ENCODE measurements around the gene CIC. TPM values are rescaled to one million over a fixed set of nuclear protein-coding genes. Genes with fewer than 3 reads are reported as not detected.
A peak's percentile ranks its signal among the peaks of the same experiment; 100 is the strongest.

The CIC gene
- total RNA-seq, 1 experiment from 2014 or later, result 54.0 TPM

DNA sequence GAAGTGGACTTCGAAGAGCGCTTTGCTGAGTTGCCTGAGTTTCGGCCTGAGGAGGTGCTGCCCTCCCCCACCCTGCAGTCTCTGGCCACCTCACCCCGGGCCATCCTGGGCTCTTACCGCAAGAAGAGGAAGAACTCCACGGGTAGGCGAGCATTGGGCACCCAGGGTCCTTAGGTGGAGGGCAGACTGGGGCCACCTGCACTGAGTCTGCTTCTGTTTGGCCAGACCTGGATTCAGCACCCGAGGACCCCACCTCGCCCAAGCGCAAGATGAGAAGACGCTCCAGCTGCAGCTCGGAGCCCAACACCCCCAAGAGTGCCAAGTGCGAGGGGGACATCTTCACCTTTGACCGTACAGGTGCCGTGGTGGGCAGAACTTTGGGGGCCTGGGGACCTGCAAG is 24.9 kb downstream of the CIC start:
- H2BK15ac ChIP-seq (ENCODE audit: low read depth, low read length), result no peak overlapping the region
- no peak overlapping the region for H3K56ac ChIP-seq (ENCODE audit: insufficient read length, low read depth, low read length)
- no peak overlapping the region for H3K23ac ChIP-seq (ENCODE audit: insufficient read length, low read depth, low read length)
- no peaks in the 10 kb centered on the region for H4K20me1 ChIP-seq (ENCODE audit: control insufficient read depth, insufficient read depth, insufficient read length)
- no peak overlapping the region for H4K5ac ChIP-seq (ENCODE audit: insufficient read length, low read depth, low read length)
- H3K14ac ChIP-seq (ENCODE audit: insufficient read depth, low read length), result no peak overlapping the region
- H4K91ac ChIP-seq (ENCODE audit: insufficient read length, low read depth, low read length), result no peak overlapping the region
- H3K9ac ChIP-seq (ENCODE audit: extremely low read depth, insufficient read length, low read length), result no peak overlapping the region
- no peak overlapping the region for H2BK20ac ChIP-seq (ENCODE audit: low read depth, low read length, poor library complexity, severe bottlenecking)
- no peaks in the 10 kb centered on the region for H3K79me1 ChIP-seq (ENCODE audit: insufficient read depth, low read depth, low read length, poor library complexity, severe bottlenecking)
- no peak overlapping the region for H2BK5ac ChIP-seq (ENCODE audit: insufficient read length, low read length)
- peaks cover 3 to 39% of the 10 kb centered on the region in 2 experiments for H3K4me1 Mint-ChIP-seq
- peak overlapping the region in 1 of 3 experiments; percentile 91; a peak in 1 of 7 replicates for H3K27ac Mint-ChIP-seq
- H3K4me2 ChIP-seq (ENCODE audit: insufficient read depth, insufficient read length, low read length), result no peak overlapping the region
- no peak overlapping the region for H4K8ac ChIP-seq (replicated peaks; ENCODE audit: insufficient read length, low read depth, low read length)
- H2BK120ac ChIP-seq (ENCODE audit: low read depth, low read length, poor library complexity, severe bottlenecking), result no peak overlapping the region
- no peaks in the 10 kb centered on the region for H3K27me3 ChIP-seq (ENCODE audit: insufficient read depth, low read length)
- H3T11ph ChIP-seq (ENCODE audit: low read length), result no peak overlapping the region
- no peak overlapping the region for H2BK12ac ChIP-seq (ENCODE audit: insufficient read length, low read depth, low read length)
- H3K23me2 ChIP-seq (ENCODE audit: insufficient read length, low read depth, low read length, poor library complexity, severe bottlenecking), result peaks cover 3% of the 10 kb centered on the region
- H3K4me3 Mint-ChIP-seq, result no peak overlapping the region
- H3K36me3 Mint-ChIP-seq (ENCODE audit: insufficient read depth in 1 of 3, low read depth in 3 of 3), result peaks cover 13 to 63% (median 46%) of the 10 kb centered on the region in 3 experiments; a peak in 6 of 7 replicates
- no peak overlapping the region for H2AK5ac ChIP-seq (ENCODE audit: insufficient read length, low read length)
- no peak overlapping the region for H3K27ac ChIP-seq (ENCODE audit: insufficient read length, low read depth, low read length)
- DNase-seq, result no peak
- TF ChIP-seq, protein P1, sequence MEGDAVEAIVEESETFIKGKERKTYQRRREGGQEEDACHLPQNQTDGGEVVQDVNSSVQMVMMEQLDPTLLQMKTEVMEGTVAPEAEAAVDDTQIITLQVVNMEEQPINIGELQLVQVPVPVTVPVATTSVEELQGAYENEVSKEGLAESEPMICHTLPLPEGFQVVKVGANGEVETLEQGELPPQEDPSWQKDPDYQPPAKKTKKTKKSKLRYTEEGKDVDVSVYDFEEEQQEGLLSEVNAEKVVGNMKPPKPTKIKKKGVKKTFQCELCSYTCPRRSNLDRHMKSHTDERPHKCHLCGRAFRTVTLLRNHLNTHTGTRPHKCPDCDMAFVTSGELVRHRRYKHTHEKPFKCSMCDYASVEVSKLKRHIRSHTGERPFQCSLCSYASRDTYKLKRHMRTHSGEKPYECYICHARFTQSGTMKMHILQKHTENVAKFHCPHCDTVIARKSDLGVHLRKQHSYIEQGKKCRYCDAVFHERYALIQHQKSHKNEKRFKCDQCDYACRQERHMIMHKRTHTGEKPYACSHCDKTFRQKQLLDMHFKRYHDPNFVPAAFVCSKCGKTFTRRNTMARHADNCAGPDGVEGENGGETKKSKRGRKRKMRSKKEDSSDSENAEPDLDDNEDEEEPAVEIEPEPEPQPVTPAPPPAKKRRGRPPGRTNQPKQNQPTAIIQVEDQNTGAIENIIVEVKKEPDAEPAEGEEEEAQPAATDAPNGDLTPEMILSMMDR (conservative IDR thresholded peaks at IDR 0.05), result no peak
- H3K27me3 Mint-ChIP-seq (ENCODE audit: low read depth), result no peaks in the 10 kb centered on the region
- H3K18ac ChIP-seq (ENCODE audit: insufficient read length, low read depth, low read length), result no peak overlapping the region
- no peaks in the 10 kb centered on the region for H3K9me3 Mint-ChIP-seq
- H3K4ac ChIP-seq (ENCODE audit: low read depth, low read length), result no peak overlapping the region
- H3K4me1 ChIP-seq (ENCODE audit: insufficient read depth, low read length), result no peaks in the 10 kb centered on the region
- H3K79me2 ChIP-seq (ENCODE audit: insufficient read depth, low read length), result no peaks in the 10 kb centered on the region
- WGBS (ENCODE audit: extremely low coverage, insufficient read length, low lambda C conversion rate), result no CpG with 5 or more reads among the region's 15 CpGs
- no peak overlapping the region for H2AFZ ChIP-seq (ENCODE audit: low read length)
- no peaks in the 10 kb centered on the region for H3K9me3 ChIP-seq (ENCODE audit: control insufficient read depth, low read depth, low read length)
